Measurements from ENCODE around the gene ADGRA1.

ADGRA1 gene

GRCh38 chr10:133076274-133077038, 11.3 kb upstream of the ADGRA1 start:
- H3K9me3 ChIP-seq (ENCODE audit: insufficient read depth, low read length), result no peaks in the 10 kb centered on the region
- no peak overlapping the region for H3K4me2 ChIP-seq (ENCODE audit: low read depth, low read length, poor library complexity, severe bottlenecking)
- no peak overlapping the region for H3K4me3 ChIP-seq (ENCODE audit: insufficient read depth, low read length, poor library complexity, severe bottlenecking)
- H3K27me3 ChIP-seq (ENCODE audit: low read length), result no peaks in the 10 kb centered on the region
- no peaks in the 10 kb centered on the region for H3K79me2 ChIP-seq (ENCODE audit: insufficient read depth, low read length)
- no peak overlapping the region for H3K27ac ChIP-seq (ENCODE audit: low read depth, low read length)
- H3F3A ChIP-seq (ENCODE audit: insufficient read depth), result no peaks in the 10 kb centered on the region
- no peak overlapping the region for H3K9ac ChIP-seq (ENCODE audit: low read length)
- H3K9me2 ChIP-seq (replicated peaks; ENCODE audit: insufficient read depth, low read length), result no peaks in the 10 kb centered on the region
- H2AFZ ChIP-seq (ENCODE audit: low read depth, low read length, severe bottlenecking), result no peak overlapping the region
- TF ChIP-seq CTCF (IDR thresholded peaks at IDR 0.05; ENCODE audit: insufficient read depth, low read length, poor library complexity, severe bottlenecking) (no peak), EZH2phosphoT487 (conservative IDR thresholded peaks at IDR 0.05; ENCODE audit: low read length) (no peak)
- H4K20me1 ChIP-seq (ENCODE audit: low read depth, low read length), result no peaks in the 10 kb centered on the region
- H3K36me3 ChIP-seq (ENCODE audit: low read length), result no peaks in the 10 kb centered on the region

- no peak overlapping the region for H2AFZ ChIP-seq (ENCODE audit: low read depth, low read length, severe bottlenecking)
- TF ChIP-seq CTCF (IDR thresholded peaks at IDR 0.05; ENCODE audit: insufficient read depth, low read length, poor library complexity, severe bottlenecking) (no peak), EZH2phosphoT487 (conservative IDR thresholded peaks at IDR 0.05; ENCODE audit: low read length) (no peak)
- H3K27ac ChIP-seq (ENCODE audit: low read depth, low read length), result no peak overlapping the region
- H3K79me2 ChIP-seq (ENCODE audit: insufficient read depth, low read length), result no peaks in the 10 kb centered on the region
- no peaks in the 10 kb centered on the region for H3K27me3 ChIP-seq (ENCODE audit: low read length)
- H3K9ac ChIP-seq (ENCODE audit: low read length), result no peak overlapping the region
- no peaks in the 10 kb centered on the region for H3K9me3 ChIP-seq (ENCODE audit: insufficient read depth, low read length)
- H4K20me1 ChIP-seq (ENCODE audit: low read depth, low read length), result no peaks in the 10 kb centered on the region
- no peak overlapping the region for H3K4me2 ChIP-seq (ENCODE audit: low read depth, low read length, poor library complexity, severe bottlenecking)
- H3K36me3 ChIP-seq (ENCODE audit: low read length), result no peaks in the 10 kb centered on the region
- H3K9me2 ChIP-seq (replicated peaks; ENCODE audit: insufficient read depth, low read length), result no peaks in the 10 kb centered on the region
- H3K4me3 ChIP-seq (ENCODE audit: insufficient read depth, low read length, poor library complexity, severe bottlenecking), result no peak overlapping the region
- no peaks in the 10 kb centered on the region for H3F3A ChIP-seq (ENCODE audit: insufficient read depth)
These were observed 7.7 kb upstream of the ADGRA1 start for GRCh38 chr10:133079836-133080682.

GRCh38 chr10:133080683-133081040, 7.1 kb upstream of the ADGRA1 start:
- no peaks in the 10 kb centered on the region for H4K20me1 ChIP-seq (ENCODE audit: low read depth, low read length)
- H3K27me3 ChIP-seq (ENCODE audit: low read length), result no peaks in the 10 kb centered on the region
- H3K9me2 ChIP-seq (replicated peaks; ENCODE audit: insufficient read depth, low read length), result no peaks in the 10 kb centered on the region
- H3F3A ChIP-seq (ENCODE audit: insufficient read depth), result no peaks in the 10 kb centered on the region
- H3K4me3 ChIP-seq (ENCODE audit: insufficient read depth, low read length, poor library complexity, severe bottlenecking), result no peak overlapping the region
- H3K79me2 ChIP-seq (ENCODE audit: insufficient read depth, low read length), result no peaks in the 10 kb centered on the region
- no peaks in the 10 kb centered on the region for H3K36me3 ChIP-seq (ENCODE audit: low read length)
- H3K27ac ChIP-seq (ENCODE audit: low read depth, low read length), result no peak overlapping the region
- H3K9ac ChIP-seq (ENCODE audit: low read length), result no peak overlapping the region
- TF ChIP-seq CTCF (IDR thresholded peaks at IDR 0.05; ENCODE audit: insufficient read depth, low read length, poor library complexity, severe bottlenecking), result no peak
- TF ChIP-seq EZH2phosphoT487 (conservative IDR thresholded peaks at IDR 0.05; ENCODE audit: low read length), result no peak
- H2AFZ ChIP-seq (ENCODE audit: low read depth, low read length, severe bottlenecking), result no peak overlapping the region
- no peak overlapping the region for H3K4me2 ChIP-seq (ENCODE audit: low read depth, low read length, poor library complexity, severe bottlenecking)
- no peaks in the 10 kb centered on the region for H3K9me3 ChIP-seq (ENCODE audit: insufficient read depth, low read length)
